ENCODE data around the gene CSAG1. TPM values are rescaled to one million over a fixed set of nuclear protein-coding genes. Genes with fewer than 3 reads are reported as not detected.
A peak's percentile ranks its signal among the peaks of the same experiment; 100 is the strongest.
"Not testable (repeated sequence)": the region's sequence is repeated elsewhere in the genome, so short reads cannot be mapped to it uniquely, and the experiment has no call there.

Gene CSAG1, protein sequence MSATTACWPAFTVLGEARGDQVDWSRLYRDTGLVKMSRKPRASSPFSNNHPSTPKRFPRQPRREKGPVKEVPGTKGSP
- polyA plus RNA-seq (2013, experiment 1 of 2; ENCODE audit: insufficient read length): not detected
- not detected for polyA plus RNA-seq (2013, experiment 2 of 2; ENCODE audit: insufficient read length)

DNA sequence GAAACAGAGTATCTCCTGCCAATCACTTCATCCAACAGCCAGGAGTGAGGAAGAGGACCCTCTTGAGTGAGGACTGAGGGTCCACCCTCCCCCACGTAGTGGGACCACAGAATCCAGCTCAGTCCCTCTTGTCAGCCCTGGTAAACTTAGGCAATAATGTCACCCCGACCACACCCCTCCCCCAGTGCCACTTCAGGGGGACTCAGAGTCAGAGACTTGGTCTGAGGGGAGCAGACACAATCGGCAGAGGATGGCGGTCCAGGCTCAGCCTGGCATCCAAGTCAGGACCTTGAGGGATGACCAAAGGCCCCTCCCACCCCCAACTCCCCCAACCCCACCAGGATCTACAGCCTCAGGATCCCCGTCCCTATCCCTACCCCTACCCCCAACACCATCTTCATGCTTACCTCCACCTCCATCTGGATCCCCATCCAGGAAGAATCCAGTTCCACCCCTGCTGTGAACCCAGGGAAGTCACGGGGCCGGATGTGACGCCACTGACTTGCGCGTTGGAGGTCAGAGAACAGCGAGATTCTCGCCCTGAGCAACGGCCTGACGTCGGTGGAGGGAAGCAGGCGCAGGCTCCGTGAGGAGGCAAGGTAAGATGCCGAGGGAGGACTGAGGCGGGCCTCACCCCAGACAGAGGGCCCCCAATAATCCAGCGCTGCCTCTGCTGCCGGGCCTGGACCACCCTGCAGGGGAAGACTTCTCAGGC, at the start of gene CSAG1, which contains the start of gene MAGEA12:
CSAG1 (minus strand) TSS at position 461 of the 715 bp plus-strand sequence. CDS start 1,261 bp downstream, outside the sequence.
MAGEA12 (plus strand) TSS at position 497 of the 715 bp plus-strand sequence. CDS start 2,405 bp downstream, outside the sequence.
- DNase-seq: no peak

DNA sequence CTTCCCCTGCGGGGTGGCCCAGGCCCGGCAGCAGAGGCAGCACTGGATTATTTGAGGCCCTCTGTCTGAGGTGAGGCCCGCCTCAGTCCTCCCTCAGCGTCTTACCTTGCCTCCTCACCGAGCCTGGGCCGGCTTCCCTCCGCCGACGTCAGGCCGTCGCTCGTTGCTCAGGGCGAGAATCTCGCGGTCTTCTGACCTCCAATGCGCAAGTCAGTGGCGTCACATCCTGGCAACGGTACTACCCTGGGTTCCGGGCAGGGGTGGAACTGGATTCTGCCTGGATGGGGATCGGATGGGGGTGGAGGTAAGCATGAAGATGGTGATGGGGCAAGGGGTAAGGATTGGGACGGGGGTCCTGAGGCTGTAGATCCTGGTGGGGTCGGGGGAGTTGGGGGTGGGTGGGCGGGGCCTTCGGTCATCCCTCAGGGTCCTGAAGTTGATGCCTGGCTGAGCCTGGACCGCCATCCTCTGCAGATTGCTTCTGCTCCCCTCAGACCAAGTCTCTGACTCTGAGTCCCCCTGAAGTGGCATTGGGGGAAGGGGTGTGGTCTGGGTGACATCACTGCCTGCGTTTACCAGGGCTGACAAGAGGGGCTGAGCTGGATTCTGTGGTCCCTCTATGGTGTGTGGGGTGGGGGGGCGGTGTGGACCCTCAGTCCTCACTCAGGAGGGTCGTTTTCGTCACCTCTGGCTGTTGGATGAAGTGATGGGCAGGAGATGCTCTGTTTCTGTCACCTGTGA, 36.2 kb upstream of the CSAG1 start, which contains the start of gene MAGEA6:
MAGEA6 (minus strand) TSS at position 141 of the 741 bp plus-strand sequence. CDS start 2,039 bp downstream, outside the sequence.
- not testable (repeated sequence) for DNase-seq

GRCh38 chrX:152766562-152766961, 33.0 kb upstream of the CSAG1 start:
- not testable (repeated sequence) for DNase-seq

GRCh38 chrX:152761582-152761981, 28.1 kb upstream of the CSAG1 start:
- DNase-seq: not testable (repeated sequence)

- not testable (repeated sequence) for DNase-seq
These were observed 26.0 kb upstream of the CSAG1 start for GRCh38 chrX:152759544-152759943.

- DNase-seq: not testable (repeated sequence)
These were observed 25.4 kb upstream of the CSAG1 start, which contains the start of gene CSAG3 for GRCh38 chrX:152758918-152759317. TSS of gene CSAG3 (plus strand) at chrX:152759218.

GRCh38 chrX:152754871-152755270, 21.4 kb upstream of the CSAG1 start:
- DNase-seq: not testable (repeated sequence)

- not testable (repeated sequence) for DNase-seq
These were observed 20.4 kb upstream of the CSAG1 start, which contains the start of gene MAGEA2 for GRCh38 chrX:152753686-152754650. TSS of gene MAGEA2 (minus strand) at chrX:152753842. CDS start at chrX:152751363, 2,479 bp downstream.

- DNase-seq: no peak
These were observed 5.0 kb upstream of the CSAG1 start for GRCh38 chrX:152738560-152738959.

GRCh38 chrX:152736528-152736927, 3.0 kb upstream of the CSAG1 start:
- not testable (repeated sequence) for DNase-seq

GRCh38 chrX:152735860-152736511, 2.5 kb upstream of the CSAG1 start:
- DNase-seq: no peak

DNA sequence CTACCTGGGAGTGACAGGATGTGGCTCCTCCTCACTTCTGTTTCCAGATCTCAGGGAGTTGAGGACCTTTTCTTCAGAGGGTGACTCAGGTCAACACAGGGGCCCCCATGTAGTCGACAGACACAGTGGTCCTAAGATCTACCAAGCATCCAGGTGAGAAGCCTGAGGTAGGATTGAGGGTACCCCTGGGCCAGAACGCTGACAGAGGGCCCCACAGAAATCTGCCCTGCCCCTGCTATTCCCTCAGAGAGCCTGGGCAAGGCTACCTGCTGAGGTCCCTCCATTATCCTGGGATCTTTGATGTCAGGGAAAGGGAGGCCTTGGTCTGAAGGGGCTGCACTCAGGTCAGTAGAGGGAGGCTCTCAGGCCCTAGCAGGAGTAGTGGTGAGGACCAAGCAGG, 1.6 kb upstream of the CSAG1 start:
- no peak for DNase-seq

DNA sequence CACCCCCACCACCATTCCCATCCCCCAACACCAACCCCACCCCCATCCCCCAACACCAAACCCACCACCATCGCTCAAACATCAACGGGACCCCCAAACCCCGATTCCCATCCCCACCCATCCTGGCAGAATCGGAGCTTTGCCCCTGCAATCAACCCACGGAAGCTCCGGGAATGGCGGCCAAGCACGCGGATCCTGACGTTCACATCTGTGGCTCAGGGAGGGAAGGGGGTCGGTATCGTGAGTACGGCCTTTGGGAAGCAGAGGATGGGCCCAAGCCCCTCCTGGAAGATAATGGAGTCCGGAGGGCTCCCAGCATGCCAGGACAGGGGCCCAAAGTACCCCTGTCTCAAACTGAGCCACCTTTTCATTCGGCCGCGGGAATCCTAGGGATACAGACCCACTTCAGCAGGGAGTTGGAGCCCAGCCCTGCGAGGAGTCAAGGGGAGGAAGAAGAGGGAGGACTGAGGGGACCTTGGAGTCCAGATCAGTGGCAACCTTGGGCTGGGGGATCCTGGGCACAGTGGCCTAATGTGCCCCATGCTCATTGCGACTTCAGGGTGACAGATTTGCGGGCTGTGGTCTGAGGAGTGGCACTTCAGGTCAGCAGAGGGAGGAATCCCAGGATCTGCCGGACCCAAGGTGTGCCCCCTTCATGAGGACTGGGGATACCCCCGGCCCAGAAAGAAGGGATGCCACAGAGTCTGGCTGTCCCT, 780 bp upstream of the CSAG1 start:
- not testable (repeated sequence) for DNase-seq

- no peak for DNase-seq
These were observed 8.1 kb downstream of the CSAG1 start for GRCh38 chrX:152725409-152725808.

- not testable (repeated sequence) for DNase-seq
These were observed 19.4 kb downstream of the CSAG1 start, which contains the start of gene MAGEA2B for GRCh38 chrX:152713815-152714787. TSS of gene MAGEA2B (plus strand) at chrX:152714628. CDS start at chrX:152717107, 2,479 bp downstream.

- not testable (repeated sequence) for DNase-seq
These were observed 20.3 kb downstream of the CSAG1 start for GRCh38 chrX:152713195-152713594.

DNA sequence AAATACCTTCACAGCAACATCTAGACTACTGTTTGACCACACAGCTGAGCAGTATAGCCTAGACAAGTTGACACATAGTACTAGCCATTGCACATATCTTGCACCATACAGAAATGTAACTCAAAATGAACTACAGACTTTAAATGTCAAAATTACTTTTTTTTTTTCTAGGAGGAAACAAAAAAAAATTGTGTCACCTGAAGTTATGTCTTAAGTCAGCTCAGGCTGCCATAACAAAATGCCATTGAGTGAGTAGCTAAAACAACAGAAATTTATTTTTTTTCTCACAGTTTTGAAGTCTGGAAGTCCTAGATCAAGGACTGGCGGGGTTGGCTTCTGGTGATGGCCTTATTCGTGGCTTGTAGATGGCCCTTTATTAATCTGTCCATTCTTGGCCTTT, 24.3 kb downstream of the CSAG1 start, which contains the start of gene CSAG2:
CSAG2 (minus strand) TSS at position 101 of the 400 bp plus-strand sequence. CDS start 161 bp downstream, outside the sequence.
- not testable (repeated sequence) for DNase-seq

DNA sequence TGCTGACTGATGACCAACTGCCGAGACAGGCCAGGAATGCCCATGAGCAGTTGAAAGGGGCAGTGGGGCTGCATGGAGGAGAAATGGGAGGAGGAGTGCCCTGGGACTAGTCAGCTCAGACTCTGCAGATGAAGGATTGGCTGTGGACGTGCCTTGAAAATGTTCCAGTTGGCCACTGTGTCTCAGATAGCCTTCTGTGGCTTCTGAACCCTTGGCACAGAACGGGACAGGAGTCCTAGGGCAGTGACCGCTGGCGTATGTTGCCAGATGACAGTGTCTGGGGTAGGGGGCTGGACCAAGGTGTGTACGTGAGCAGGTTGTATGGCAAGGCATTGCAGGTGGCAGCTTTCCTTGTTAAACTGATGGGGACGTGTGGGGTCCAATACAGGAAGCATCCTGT, 27.0 kb downstream of the CSAG1 start:
- not testable (repeated sequence) for DNase-seq

GRCh38 chrX:152700390-152700789, 33.1 kb downstream of the CSAG1 start:
- peak; percentile 0 for DNase-seq
